ENCODE results near the gene SH3BGRL3.
"Not testable (repeated sequence)": the region's sequence is repeated elsewhere in the genome, so short reads cannot be mapped to it uniquely, and the experiment has no call there.

Gene SH3BGRL3

DNA sequence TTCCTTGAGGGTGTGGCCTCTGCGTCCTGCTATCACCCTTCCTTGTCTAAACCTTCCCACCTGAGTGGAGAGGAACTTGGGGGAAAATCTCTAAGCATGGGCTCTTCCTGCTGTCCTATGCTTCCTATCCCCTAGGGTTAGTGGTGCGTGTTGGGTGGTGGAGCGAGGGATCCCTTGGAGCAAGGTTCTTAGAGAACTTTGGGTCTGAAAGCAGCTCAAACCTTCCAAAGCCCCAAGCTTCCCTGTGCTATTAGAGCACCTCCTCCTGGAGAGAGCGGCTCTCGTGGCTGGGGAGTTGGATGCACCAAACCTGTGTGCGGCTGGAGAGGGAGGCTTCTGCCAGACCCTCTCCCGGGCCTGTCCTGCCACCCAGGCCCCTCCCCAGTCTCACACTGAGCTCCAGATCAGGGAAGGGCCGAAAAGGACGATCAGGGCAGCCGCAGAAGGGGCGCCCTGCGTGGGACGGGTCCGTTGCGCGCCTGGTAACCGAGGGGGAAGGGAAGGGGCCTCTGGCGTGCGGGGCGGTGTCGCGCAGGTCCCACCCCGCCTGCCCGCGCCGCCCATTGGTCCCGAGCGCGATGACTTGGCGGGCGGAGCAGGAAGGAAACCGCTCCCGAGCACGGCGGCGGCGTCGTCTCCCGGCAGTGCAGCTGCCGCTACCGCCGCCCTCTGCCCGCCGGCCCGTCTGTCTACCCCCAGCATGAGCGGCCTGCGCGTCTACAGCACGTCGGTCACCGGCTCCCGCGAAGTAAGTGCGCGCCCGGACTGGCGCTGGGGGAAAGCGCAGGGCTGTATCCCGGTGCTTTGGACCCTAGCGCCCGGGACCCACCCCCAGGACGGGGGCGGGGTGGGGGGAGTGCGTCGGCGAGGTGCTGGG lies at the start of gene SH3BGRL3:
Gene SH3BGRL3, plus strand, starts transcription at position 631 of the 877 bp plus-strand sequence. Its CDS starts 70 bp downstream, at position 701.
- Mint-ChIP-seq H3K4me1 (ENCODE audit: low read depth) (peaks cover 85% of the 10 kb centered on the region), H3K9me3 (ENCODE audit: low read depth) (peaks cover 2% of the 10 kb centered on the region), H3K4me3 (peak within 1 kb of the TSS; percentile 94), H3K36me3 (peaks cover 24% of the 10 kb centered on the region), H3K27ac (peak within 1 kb of the TSS; percentile 100), H3K27me3 (no peaks in the 10 kb centered on the region)

DNA sequence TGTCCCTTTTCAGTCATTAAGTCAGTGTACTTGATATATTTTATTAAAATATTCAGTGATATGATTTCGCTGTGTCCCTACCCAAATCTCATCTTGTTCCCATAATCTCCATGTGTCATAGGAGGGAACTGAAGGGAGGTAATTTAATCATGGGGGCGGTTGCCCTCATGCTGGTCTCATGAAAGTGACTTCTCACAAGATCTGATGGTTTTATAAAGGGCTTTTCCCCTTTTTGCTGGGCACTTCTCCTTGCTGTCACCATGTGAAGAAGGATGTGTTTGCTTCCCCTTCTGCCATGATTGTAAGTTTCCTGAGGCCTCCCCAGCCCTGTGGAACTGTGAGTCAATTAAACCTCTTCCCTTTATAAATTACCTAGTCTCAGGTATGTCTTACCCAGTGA lies 49.2 kb upstream of the SH3BGRL3 start:
- not testable (repeated sequence) for H3K36me3 Mint-ChIP-seq; H3K9me3 Mint-ChIP-seq (ENCODE audit: low read depth)
- H3K4me1 Mint-ChIP-seq (ENCODE audit: low read depth), result peaks cover 16% of the 10 kb centered on the region

DNA sequence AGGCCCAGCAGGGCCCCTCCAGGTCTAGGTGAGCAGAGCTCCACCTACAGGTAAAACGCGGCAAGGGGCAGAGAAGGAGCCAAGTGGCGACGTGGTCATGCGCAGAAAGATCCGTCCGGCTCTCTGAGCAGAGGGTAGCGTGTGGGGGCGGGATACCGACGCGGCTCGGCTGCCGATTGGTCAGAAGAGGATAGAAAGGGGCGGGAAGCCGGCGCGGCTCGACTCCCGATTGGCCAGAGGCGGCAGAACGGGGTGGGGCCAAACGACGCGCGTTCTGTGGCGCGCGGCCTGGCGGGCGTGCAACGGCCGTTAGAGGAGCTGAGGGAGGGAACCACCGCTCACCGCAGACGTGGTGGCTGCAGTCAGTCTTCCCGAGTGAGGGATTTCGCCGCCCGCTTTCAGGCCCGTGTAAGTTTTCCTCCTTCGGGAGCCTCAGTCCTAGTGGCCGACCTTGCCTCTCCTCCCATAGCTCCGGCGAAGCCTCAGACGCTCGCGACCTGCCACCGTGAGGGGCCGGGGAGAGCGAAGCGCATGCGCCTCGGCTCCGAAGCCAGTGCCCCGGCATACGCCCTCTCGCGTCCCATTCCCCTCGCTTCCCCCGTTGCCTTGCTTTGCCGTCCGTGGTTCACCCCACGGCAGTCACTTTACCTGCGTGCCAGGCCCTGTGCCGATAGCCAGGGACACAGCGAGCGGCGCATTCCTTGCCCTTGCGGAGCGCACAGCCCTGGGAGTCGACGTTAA lies 45.8 kb upstream of the SH3BGRL3 start, which contains the start of gene CEP85:
Gene CEP85, plus strand, starts transcription at position 298 of the 741 bp plus-strand sequence. CDS start 5,584 bp downstream, outside the sequence.
- H3K4me3 Mint-ChIP-seq, result peak within 1 kb of the TSS; percentile 100
- peaks cover 32% of the 10 kb centered on the region for H3K4me1 Mint-ChIP-seq (ENCODE audit: low read depth)
- H3K27ac Mint-ChIP-seq, result peak within 1 kb of the TSS; percentile 97
- H3K27me3 Mint-ChIP-seq, result no peaks in the 10 kb centered on the region
- no peaks in the 10 kb centered on the region for H3K9me3 Mint-ChIP-seq (ENCODE audit: low read depth)
- H3K36me3 Mint-ChIP-seq, result no peaks in the 10 kb centered on the region

More for the DNA sequence above, 49.2 kb upstream of the SH3BGRL3 start:
- not testable (repeated sequence) for H3K27ac Mint-ChIP-seq, H3K27me3 Mint-ChIP-seq, H3K4me3 Mint-ChIP-seq

DNA sequence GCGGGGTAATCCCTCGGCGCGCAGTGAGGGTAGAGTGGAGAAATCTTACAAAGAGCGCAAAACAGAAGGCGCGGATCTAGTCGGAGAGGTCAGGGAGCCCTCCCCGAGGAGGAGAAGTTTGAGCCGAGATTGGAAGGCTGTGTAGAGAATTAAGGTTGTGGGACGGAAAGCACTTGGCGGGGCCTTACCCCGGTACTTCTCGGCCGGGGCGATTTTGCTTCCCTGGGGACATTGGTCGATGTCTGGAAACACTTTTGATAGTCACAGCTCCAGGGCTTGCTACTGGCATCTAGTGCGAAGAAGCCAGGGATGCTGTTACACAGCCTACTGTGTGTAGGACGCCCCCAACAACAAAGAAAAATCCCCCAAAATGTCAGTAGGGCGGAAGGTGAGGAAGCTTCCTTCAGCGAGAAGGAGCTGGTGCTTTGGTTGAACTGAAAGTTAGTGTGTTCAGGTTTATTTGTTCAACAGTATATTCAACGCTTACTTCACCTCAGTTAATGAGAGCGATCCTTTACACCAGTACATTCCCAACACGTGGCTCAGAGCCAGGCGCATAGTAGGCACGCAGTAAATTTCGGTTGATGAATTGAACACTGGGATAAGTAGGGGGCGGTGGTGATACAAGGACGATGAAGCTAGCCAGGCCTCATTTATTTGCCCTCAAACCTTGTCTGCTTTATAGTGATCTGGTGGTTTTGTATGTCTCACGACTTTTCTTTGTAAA lies 45.1 kb upstream of the SH3BGRL3 start:
- peak overlapping the region; percentile 97 for H3K27ac Mint-ChIP-seq
- no peaks in the 10 kb centered on the region for H3K9me3 Mint-ChIP-seq (ENCODE audit: low read depth)
- peaks cover 2% of the 10 kb centered on the region for H3K36me3 Mint-ChIP-seq
- H3K4me3 Mint-ChIP-seq, result peak overlapping the region; percentile 100
- peaks cover 34% of the 10 kb centered on the region for H3K4me1 Mint-ChIP-seq (ENCODE audit: low read depth)
- H3K27me3 Mint-ChIP-seq, result no peaks in the 10 kb centered on the region

- Mint-ChIP-seq H3K27me3 (no peaks in the 10 kb centered on the region), H3K36me3 (peaks cover 3% of the 10 kb centered on the region), H3K27ac (no peak overlapping the region), H3K9me3 (ENCODE audit: low read depth) (no peaks in the 10 kb centered on the region), H3K4me1 (ENCODE audit: low read depth) (peaks cover 35% of the 10 kb centered on the region), H3K4me3 (peak overlapping the region; percentile 30)
Observed at GRCh38 chr1:26237230-26237966, 42.5 kb upstream of the SH3BGRL3 start.

- no peaks in the 10 kb centered on the region for H3K27me3 Mint-ChIP-seq
- H3K9me3 Mint-ChIP-seq (ENCODE audit: low read depth), result no peaks in the 10 kb centered on the region
- H3K4me3 Mint-ChIP-seq, result no peak overlapping the region
- H3K4me1 Mint-ChIP-seq (ENCODE audit: low read depth), result peaks cover 31% of the 10 kb centered on the region
- no peak overlapping the region for H3K27ac Mint-ChIP-seq
- peaks cover 6% of the 10 kb centered on the region for H3K36me3 Mint-ChIP-seq
Observed at GRCh38 chr1:26239936-26240335, 40.0 kb upstream of the SH3BGRL3 start.

- Mint-ChIP-seq H3K9me3 (ENCODE audit: low read depth) (no peaks in the 10 kb centered on the region), H3K36me3 (peaks cover 9% of the 10 kb centered on the region), H3K4me3 (no peak overlapping the region), H3K27me3 (no peaks in the 10 kb centered on the region), H3K4me1 (ENCODE audit: low read depth) (peaks cover 1% of the 10 kb centered on the region), H3K27ac (no peak overlapping the region)
Observed at GRCh38 chr1:26252718-26253117, 27.2 kb upstream of the SH3BGRL3 start.

GRCh38 chr1:26254404-26254803 lies 25.5 kb upstream of the SH3BGRL3 start:
- H3K27ac Mint-ChIP-seq, result no peak overlapping the region
- H3K4me3 Mint-ChIP-seq, result no peak overlapping the region
- peaks cover 1% of the 10 kb centered on the region for H3K4me1 Mint-ChIP-seq (ENCODE audit: low read depth)
- H3K36me3 Mint-ChIP-seq, result peaks cover 15% of the 10 kb centered on the region
- H3K27me3 Mint-ChIP-seq, result no peaks in the 10 kb centered on the region
- H3K9me3 Mint-ChIP-seq (ENCODE audit: low read depth), result no peaks in the 10 kb centered on the region

- Mint-ChIP-seq H3K27me3 (no peaks in the 10 kb centered on the region), H3K4me1 (ENCODE audit: low read depth) (peaks cover 1% of the 10 kb centered on the region), H3K4me3 (no peak overlapping the region), H3K9me3 (ENCODE audit: low read depth) (no peaks in the 10 kb centered on the region), H3K27ac (no peak overlapping the region), H3K36me3 (peaks cover 17% of the 10 kb centered on the region)
Observed at GRCh38 chr1:26257222-26257621, 22.7 kb upstream of the SH3BGRL3 start.

DNA sequence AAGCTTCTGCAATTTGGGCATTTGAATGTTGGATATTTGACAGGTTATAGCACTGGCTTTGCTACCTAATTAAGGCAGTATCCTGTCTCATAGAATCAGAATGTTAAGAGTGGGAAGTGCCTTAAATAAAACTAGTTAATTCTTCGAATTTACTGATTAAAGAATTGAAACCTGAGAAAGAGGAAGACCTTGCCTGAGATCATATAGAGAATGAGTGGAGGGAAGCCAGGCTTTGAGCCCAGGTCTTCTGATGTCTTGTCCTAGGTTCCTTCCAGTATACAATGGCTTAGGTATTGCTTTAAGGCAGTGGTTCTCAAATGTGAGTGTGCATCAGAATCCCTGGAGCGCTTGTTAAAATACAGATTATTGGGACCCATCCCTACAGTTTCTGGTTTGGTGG lies 20.9 kb upstream of the SH3BGRL3 start:
- Mint-ChIP-seq H3K27ac (no peak overlapping the region), H3K4me1 (ENCODE audit: low read depth) (peaks cover 1% of the 10 kb centered on the region), H3K36me3 (peaks cover 11% of the 10 kb centered on the region), H3K4me3 (no peak overlapping the region), H3K9me3 (ENCODE audit: low read depth) (no peaks in the 10 kb centered on the region), H3K27me3 (no peaks in the 10 kb centered on the region)

GRCh38 chr1:26259578-26259977 lies 20.3 kb upstream of the SH3BGRL3 start:
- no peaks in the 10 kb centered on the region for H3K27me3 Mint-ChIP-seq
- peaks cover 9% of the 10 kb centered on the region for H3K36me3 Mint-ChIP-seq
- H3K4me1 Mint-ChIP-seq (ENCODE audit: low read depth), result no peaks in the 10 kb centered on the region
- H3K9me3 Mint-ChIP-seq (ENCODE audit: low read depth), result no peaks in the 10 kb centered on the region
- no peak overlapping the region for H3K4me3 Mint-ChIP-seq
- H3K27ac Mint-ChIP-seq, result no peak overlapping the region

GRCh38 chr1:26263212-26263611 lies 16.7 kb upstream of the SH3BGRL3 start:
- Mint-ChIP-seq H3K27me3 (no peaks in the 10 kb centered on the region), H3K9me3 (ENCODE audit: low read depth) (no peaks in the 10 kb centered on the region), H3K27ac (no peak overlapping the region), H3K4me3 (no peak overlapping the region), H3K4me1 (ENCODE audit: low read depth) (peaks cover 4% of the 10 kb centered on the region), H3K36me3 (peaks cover 9% of the 10 kb centered on the region)

GRCh38 chr1:26265405-26265804 lies 14.5 kb upstream of the SH3BGRL3 start:
- no peak overlapping the region for H3K4me3 Mint-ChIP-seq
- no peak overlapping the region for H3K27ac Mint-ChIP-seq
- no peaks in the 10 kb centered on the region for H3K27me3 Mint-ChIP-seq
- peaks cover 4% of the 10 kb centered on the region for H3K4me1 Mint-ChIP-seq (ENCODE audit: low read depth)
- H3K9me3 Mint-ChIP-seq (ENCODE audit: low read depth), result no peaks in the 10 kb centered on the region
- peaks cover 23% of the 10 kb centered on the region for H3K36me3 Mint-ChIP-seq

All from activated naive CD8-positive, alpha-beta T cell (primary cell).